GM10266 (cell line): ENCODE data around the gene CCDC80.

ENCODE experiments used
- DNase-seq: peaks from one replicate; pipeline ENCODE4 v3.0.0; 2012; ENCODE audit errors: extremely low spot score
- CTCF ChIP-seq: IDR thresholded peaks from 2 replicates; pipeline ENCODE4 v1.5.1; 2012; ENCODE audit warnings: mild to moderate bottlenecking, low read depth; ENCODE audit not compliant: control insufficient read depth, insufficient read depth; ENCODE audit errors: missing control alignments

The CCDC80 gene

GRCh38 chr3:112639455-112640225 is 1.3 kb downstream of the CCDC80 start:
- no peak for DNase-seq
- no peak for TF ChIP-seq CTCF

GRCh38 chr3:112638327-112639020 is 2.5 kb downstream of the CCDC80 start:
- TF ChIP-seq CTCF: no peak
- no peak for DNase-seq

GRCh38 chr3:112637700-112638099 is 3.2 kb downstream of the CCDC80 start:
- TF ChIP-seq CTCF: no peak
- DNase-seq: no peak

- TF ChIP-seq CTCF: no peak
- no peak for DNase-seq
Measured at GRCh38 chr3:112635674-112636073, 5.3 kb downstream of the CCDC80 start.

- no peak for TF ChIP-seq CTCF
- DNase-seq: no peak
Measured at GRCh38 chr3:112634786-112635541, 6.0 kb downstream of the CCDC80 start.

- DNase-seq: no peak
- no peak for TF ChIP-seq CTCF
Measured at GRCh38 chr3:112633757-112634156, 7.2 kb downstream of the CCDC80 start.
